ENCODE data around the gene ARNT2. TPM values are rescaled to one million over a fixed set of nuclear protein-coding genes. Genes with fewer than 3 reads are reported as not detected.

Gene ARNT2
- total RNA-seq, 1 experiment from 2014 or later = 7.0 TPM

- ATAC-seq = no peak
- H3K27me3 Mint-ChIP-seq (ENCODE audit: low read depth) = no peaks in the 10 kb centered on the region
- H3K4me3 Mint-ChIP-seq = no peak overlapping the region
- no peak for DNase-seq (ENCODE audit: low spot score)
- H3K4me1 Mint-ChIP-seq = peaks cover 37% of the 10 kb centered on the region
- no peak for TF ChIP-seq SP1 (CRISPR knock-in tag; conservative IDR thresholded peaks at IDR 0.05)
- TF ChIP-seq PRDM15 (CRISPR knock-in tag; IDR thresholded peaks at IDR 0.05) = no peak
- TF ChIP-seq, protein P1, sequence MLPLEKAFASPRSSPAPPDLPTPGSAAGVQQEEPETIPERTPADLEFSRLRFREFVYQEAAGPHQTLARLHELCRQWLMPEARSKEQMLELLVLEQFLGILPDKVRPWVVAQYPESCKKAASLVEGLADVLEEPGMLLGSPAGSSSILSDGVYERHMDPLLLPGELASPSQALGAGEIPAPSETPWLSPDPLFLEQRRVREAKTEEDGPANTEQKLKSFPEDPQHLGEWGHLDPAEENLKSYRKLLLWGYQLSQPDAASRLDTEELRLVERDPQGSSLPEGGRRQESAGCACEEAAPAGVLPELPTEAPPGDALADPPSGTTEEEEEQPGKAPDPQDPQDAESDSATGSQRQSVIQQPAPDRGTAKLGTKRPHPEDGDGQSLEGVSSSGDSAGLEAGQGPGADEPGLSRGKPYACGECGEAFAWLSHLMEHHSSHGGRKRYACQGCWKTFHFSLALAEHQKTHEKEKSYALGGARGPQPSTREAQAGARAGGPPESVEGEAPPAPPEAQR (CRISPR knock-in tag; IDR thresholded peaks at IDR 0.05) = no peak
- TF ChIP-seq, protein P2, sequence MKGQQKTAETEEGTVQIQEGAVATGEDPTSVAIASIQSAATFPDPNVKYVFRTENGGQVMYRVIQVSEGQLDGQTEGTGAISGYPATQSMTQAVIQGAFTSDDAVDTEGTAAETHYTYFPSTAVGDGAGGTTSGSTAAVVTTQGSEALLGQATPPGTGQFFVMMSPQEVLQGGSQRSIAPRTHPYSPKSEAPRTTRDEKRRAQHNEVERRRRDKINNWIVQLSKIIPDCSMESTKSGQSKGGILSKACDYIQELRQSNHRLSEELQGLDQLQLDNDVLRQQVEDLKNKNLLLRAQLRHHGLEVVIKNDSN (CRISPR knock-in tag; IDR thresholded peaks at IDR 0.05) = no peak
- no peak for TF ChIP-seq GTF2I (CRISPR knock-in tag; conservative IDR thresholded peaks at IDR 0.05)
- TF ChIP-seq, protein P3, sequence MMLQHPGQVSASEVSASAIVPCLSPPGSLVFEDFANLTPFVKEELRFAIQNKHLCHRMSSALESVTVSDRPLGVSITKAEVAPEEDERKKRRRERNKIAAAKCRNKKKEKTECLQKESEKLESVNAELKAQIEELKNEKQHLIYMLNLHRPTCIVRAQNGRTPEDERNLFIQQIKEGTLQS (CRISPR knock-in tag; conservative IDR thresholded peaks at IDR 0.05) = no peak
- TF ChIP-seq IRF1 (CRISPR knock-in tag; IDR thresholded peaks at IDR 0.05) = no peak
- TF ChIP-seq ZNF396 (CRISPR knock-in tag; IDR thresholded peaks at IDR 0.05; ENCODE audit: borderline replicate concordance) = no peak
- TF ChIP-seq GRHL2 (CRISPR knock-in tag; IDR thresholded peaks at IDR 0.05; ENCODE audit: insufficient replicate concordance, severe bottlenecking) = no peak
- TF ChIP-seq, protein P4, sequence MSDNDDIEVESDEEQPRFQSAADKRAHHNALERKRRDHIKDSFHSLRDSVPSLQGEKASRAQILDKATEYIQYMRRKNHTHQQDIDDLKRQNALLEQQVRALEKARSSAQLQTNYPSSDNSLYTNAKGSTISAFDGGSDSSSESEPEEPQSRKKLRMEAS (CRISPR knock-in tag; IDR thresholded peaks at IDR 0.05) = no peak
- TF ChIP-seq ZNF317 (CRISPR knock-in tag; IDR thresholded peaks at IDR 0.05; ENCODE audit: borderline replicate concordance, low read depth) = no peak
- TF ChIP-seq PREB (CRISPR knock-in tag; IDR thresholded peaks at IDR 0.05; ENCODE audit: borderline replicate concordance) = no peak
- TF ChIP-seq IRF2 (CRISPR knock-in tag; IDR thresholded peaks at IDR 0.05; ENCODE audit: borderline replicate concordance, low read depth) = no peak
- TF ChIP-seq NFYB (CRISPR knock-in tag; conservative IDR thresholded peaks at IDR 0.05; ENCODE audit: low read depth) = no peak
- TF ChIP-seq TEAD1 (CRISPR knock-in tag; IDR thresholded peaks at IDR 0.05) = no peak
- TF ChIP-seq TEAD4 (CRISPR knock-in tag; IDR thresholded peaks at IDR 0.05) = no peak
- no peak for TF ChIP-seq MYBL2 (CRISPR knock-in tag; IDR thresholded peaks at IDR 0.05)
- no peak overlapping the region for H3K27ac Mint-ChIP-seq
- CTCF ChIA-PET = no interaction called here
- H3K36me3 Mint-ChIP-seq = peaks cover 25% of the 10 kb centered on the region
- H3K9me3 Mint-ChIP-seq = peaks cover 18% of the 10 kb centered on the region
- POLR2A ChIA-PET = no interaction called here
These were observed 73.9 kb downstream of the ARNT2 start for GRCh38 chr15:80478075-80478474.

DNA sequence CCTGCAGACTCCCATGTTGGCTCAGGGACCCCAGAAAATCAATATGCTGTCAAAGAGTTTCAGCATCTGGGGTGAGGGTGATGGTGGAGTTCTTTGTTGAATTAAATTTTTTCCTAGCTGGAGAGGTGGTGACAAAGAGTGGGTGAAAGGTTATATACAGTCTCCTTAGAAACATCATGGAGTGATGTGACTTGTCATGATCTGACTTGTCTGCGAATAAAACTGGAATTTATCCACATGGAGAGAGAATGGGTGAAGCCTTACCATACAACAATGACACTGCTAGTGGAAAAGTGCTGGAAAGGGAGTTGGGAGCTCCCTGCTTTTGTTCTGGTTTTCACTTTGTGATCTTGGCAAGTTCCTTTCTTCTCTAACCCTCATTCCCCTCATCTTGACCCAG is 75.0 kb downstream of the ARNT2 start:
- H3K36me3 Mint-ChIP-seq = peaks cover 25% of the 10 kb centered on the region
- peaks cover 26% of the 10 kb centered on the region for H3K4me1 Mint-ChIP-seq
- no peaks in the 10 kb centered on the region for H3K27me3 Mint-ChIP-seq (ENCODE audit: low read depth)
- CTCF ChIA-PET = interaction anchor here (1.5 to 1.8 kb wide), 3 partner anchors 22 to 298 kb away, joined by 6 to 8 read pairs (median 8); no protein-coding TSS in a partner anchor
- no peak overlapping the region for H3K4me3 Mint-ChIP-seq
- no peak for DNase-seq (ENCODE audit: low spot score)
- peaks cover 18% of the 10 kb centered on the region for H3K9me3 Mint-ChIP-seq
- no peak overlapping the region for H3K27ac Mint-ChIP-seq
- POLR2A ChIA-PET = no interaction called here
- ATAC-seq = no peak
- TF ChIP-seq FOXJ3 (CRISPR knock-in tag; IDR thresholded peaks at IDR 0.05; ENCODE audit: borderline replicate concordance) (no peak), ZBTB43 (CRISPR knock-in tag; IDR thresholded peaks at IDR 0.05) (no peak), ERG (CRISPR knock-in tag; IDR thresholded peaks at IDR 0.05) (no peak), CBFB (CRISPR knock-in tag; IDR thresholded peaks at IDR 0.05; ENCODE audit: low read depth) (no peak), MXD4 (CRISPR knock-in tag; IDR thresholded peaks at IDR 0.05; ENCODE audit: borderline replicate concordance) (no peak)
- TF ChIP-seq, protein P2 (CRISPR knock-in tag; IDR thresholded peaks at IDR 0.05) = no peak
- TF ChIP-seq, protein P4 (CRISPR knock-in tag; IDR thresholded peaks at IDR 0.05) = no peak
